A549 (cell line): ENCODE data around the gene TRIM47. TPM values are rescaled to one million over a fixed set of nuclear protein-coding genes. Genes with fewer than 3 reads are reported as not detected.

ENCODE experiments used
- ATAC-seq, 2 experiments: fragments of 200-7000 bp in 1 of 2; fragments of >200 bp in 1 of 2; cut with Nextera tagmentation in 1 of 2; cut with Tn5 transposase in 1 of 2; 3 replicates each; pipeline versions ENCODE4 v1.8.0 to v1.9.1; 2018 to 2020; ENCODE audit warnings: mild to moderate bottlenecking in 1 of 2, moderate library complexity in 1 of 2
- CTCF ChIA-PET: fragments of 300-600 bp; sonication (Branson Sonifier 250); formaldehyde crosslinking; extraction: SDS; loops from one replicate; lab custom pipeline; 2021; ENCODE audit warnings: antibody characterized with exemption, inconsistent platforms; lab: Yijun Ruan, JAX
- POLR2A ChIA-PET: fragments of 350-600 bp; formaldehyde crosslinking; extraction: SDS; loops from one replicate; lab custom pipeline; 2021; ENCODE audit warnings: antibody characterized with exemption, inconsistent platforms; lab: Yijun Ruan, JAX
- DNase-seq, 2 experiments: peaks; one replicate each; pipeline versions ENCODE4 v3.0.0 to v3.0.0-alpha.2; 2011 to 2016; ENCODE audit warnings: low read depth in 1 of 2, low spot score in 1 of 2
- FAIRE-seq: peaks from 2 replicates; lab custom pipeline; 2011; peaks lifted over from hg19 to GRCh38; lab: Jason Lieb, UNC
- H3K27ac ChIP-seq, 2 experiments: fragments of >200 bp; sonication (Bioruptor Twin); formaldehyde crosslinking; 3 replicates each; pipeline ENCODE4 v1.5.1; 2016 to 2017
- H3K4me1 ChIP-seq: fragments of >200 bp; sonication (Bioruptor Twin); formaldehyde crosslinking; 3 replicates; pipeline ENCODE4 v1.6.1; 2016
- H3K4me2 ChIP-seq: fragments of >200 bp; sonication (Bioruptor Twin); formaldehyde crosslinking; 3 replicates; pipeline ENCODE4 v1.6.1; 2016
- H3K4me3 ChIP-seq: fragments of >200 bp; sonication (Bioruptor Twin); formaldehyde crosslinking; 3 replicates; pipeline ENCODE4 v1.5.1; 2016
- H3K9me3 ChIP-seq: fragments of >200 bp; sonication (Bioruptor Twin); formaldehyde crosslinking; 3 replicates; pipeline ENCODE4 v1.6.1; 2016
- CBX8 ChIP-seq: fragments of 200-600 bp; sonication (generic); IDR thresholded peaks from 2 replicates; pipeline ENCODE4 v1.6.1; 2016
- FOSL2 ChIP-seq, 2 experiments: fragments of 450-650 bp in 1 of 2; fragments of >200 bp in 1 of 2; sonication (Bioruptor Twin) in 1 of 2; formaldehyde crosslinking; IDR thresholded peaks; 2 replicates each; pipeline versions ENCODE4 v1.5.0 to v1.6.1; 2016 to 2020; ENCODE audit warnings: mild to moderate bottlenecking in 1 of 2, moderate library complexity in 1 of 2
- FOXS1 ChIP-seq: fragments of 250-450 bp; sonication (Bioruptor Pico); IDR thresholded peaks from 2 replicates; pipeline ENCODE4 v1.5.0; 2020; ENCODE audit warnings: mild to moderate bottlenecking, moderate library complexity
- HOXB13 ChIP-seq: fragments of 250-450 bp; sonication (Bioruptor Pico); IDR thresholded peaks from 2 replicates; pipeline ENCODE4 v1.5.0; 2020; ENCODE audit warnings: low read depth, mild to moderate bottlenecking, moderate library complexity
- JUNB ChIP-seq: fragments of >200 bp; sonication (Bioruptor Twin); formaldehyde crosslinking; IDR thresholded peaks from 2 replicates; pipeline ENCODE4 v1.6.1; 2016
- MAZ ChIP-seq: fragments of 150-350 bp; IDR thresholded peaks from 2 replicates; pipeline ENCODE4 v1.6.1; 2014; ENCODE audit warnings: antibody characterized with exemption, low read depth, low read length, borderline replicate concordance
- NFE2L2 ChIP-seq: fragments of 150-350 bp; conservative IDR thresholded peaks from 2 replicates; pipeline ENCODE4 v1.6.1; 2014; ENCODE audit warnings: low read length
- RAD21 ChIP-seq, 2 experiments: fragments of >200 bp in 1 of 2; sonication (Bioruptor Twin) in 1 of 2; formaldehyde crosslinking in 1 of 2; IDR thresholded peaks in 1 of 2; conservative IDR thresholded peaks in 1 of 2; 2 replicates in 1 of 2; 3 replicates in 1 of 2; pipeline ENCODE4 v1.6.1; 2012 to 2018; ENCODE audit warnings: inconsistent platforms in 1 of 2
- RNF2 ChIP-seq: fragments of 200-600 bp; sonication (generic); IDR thresholded peaks from 2 replicates; pipeline ENCODE4 v1.6.1; 2016; ENCODE audit warnings: low read depth, mild to moderate bottlenecking, antibody characterized with exemption, moderate library complexity, borderline replicate concordance
- SREBF2 ChIP-seq: fragments of 450-650 bp; IDR thresholded peaks from 2 replicates; pipeline ENCODE4 v1.6.1; 2014; ENCODE audit warnings: mild to moderate bottlenecking, moderate library complexity
- TP53 ChIP-seq: fragments of 250-450 bp; sonication (Bioruptor Pico); IDR thresholded peaks from 2 replicates; pipeline ENCODE4 v1.5.0; 2021; ENCODE audit warnings: mild to moderate bottlenecking, moderate library complexity
- ZFP36 ChIP-seq: fragments of 450-650 bp; IDR thresholded peaks from 2 replicates; pipeline ENCODE4 v1.6.1; 2014; ENCODE audit warnings: borderline replicate concordance; ENCODE audit not compliant: partially characterized antibody
- WGBS: methylation state at CpG from one replicate; pipeline ENCODE4 v1.1.6; 2017; ENCODE audit errors: missing lambda C conversion rate; 5-methylcytosine and 5-hydroxymethylcytosine counted together
- polyA plus RNA-seq, 4 experiments: library from polyadenylated mRNA; depleted of rRNA in 3 of 4; stranded (reverse); fragments of >200 nt; fragmentation: RNase III in 1 of 4; extraction: RNeasy Plus Mini Kit Qiagen cat#74134 plus additional on column Dnase treatment in 1 of 4; gene quantifications; 2 replicates in 3 of 4; 3 replicates in 1 of 4; pipeline ENCODE4 v1.2.3, GENCODE V29; 2011 to 2017
- TF ChIP-seq, protein P1 (sequence below): fragments of 150-350 bp; IDR thresholded peaks from 2 replicates; pipeline ENCODE4 v1.6.1; 2014; ENCODE audit warnings: low read depth, mild to moderate bottlenecking, low read length
- TF ChIP-seq, protein P2 (sequence below): fragments of >200 bp; sonication (Bioruptor Twin); formaldehyde crosslinking; IDR thresholded peaks from 3 replicates; pipeline ENCODE4 v1.6.1; 2016
- TF ChIP-seq, protein P3 (sequence below): fragments of 450-650 bp; IDR thresholded peaks from 2 replicates; pipeline ENCODE4 v1.6.1; 2014; ENCODE audit warnings: antibody characterized with exemption
- TF ChIP-seq, protein P4 (sequence below): fragments of 200-600 bp; sonication (generic); IDR thresholded peaks from 2 replicates; pipeline ENCODE4 v1.6.1; 2016; ENCODE audit warnings: antibody characterized with exemption, mild to moderate bottlenecking, moderate library complexity

Gene TRIM47
- polyA plus RNA-seq, 2 of the 4 experiments (the other 2 are of a cell fraction): 19.6 to 46.6 TPM

DNA sequence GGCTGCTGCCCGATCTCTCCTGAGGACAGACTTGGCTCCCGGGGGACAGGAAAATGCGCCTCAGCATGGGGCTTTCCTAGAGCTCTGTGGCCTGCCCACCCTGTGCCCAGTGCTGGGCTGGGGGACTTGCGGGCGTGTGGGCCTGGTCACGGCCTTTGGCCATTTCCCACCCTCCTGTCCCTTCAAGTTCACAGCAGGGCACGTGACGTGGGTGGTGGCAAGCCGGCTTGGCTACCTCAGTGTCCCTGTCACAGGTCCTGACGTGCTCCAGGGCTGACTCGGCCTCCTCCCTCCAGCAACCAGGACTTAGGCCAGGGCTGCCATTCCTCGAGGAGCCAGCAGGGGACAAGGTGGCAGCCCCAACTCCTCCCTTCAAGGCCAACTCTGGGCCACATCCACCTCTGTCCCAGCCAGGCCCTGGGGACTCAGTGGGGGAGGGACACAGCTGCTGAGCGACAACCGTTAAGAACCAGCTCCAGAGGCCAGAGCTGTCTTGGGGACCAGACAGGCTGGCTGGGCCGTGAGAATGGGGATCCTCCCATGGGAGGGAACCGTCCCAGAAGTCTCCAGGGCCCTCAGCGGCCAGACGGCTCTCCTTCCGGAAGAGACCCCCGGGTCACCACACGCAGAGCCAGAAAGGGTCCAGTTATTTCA is 33.2 kb downstream of the TRIM47 start (continued):
- TF ChIP-seq FOXS1 (CRISPR knock-in tag) (no peak), MAZ (no peak), TP53 (CRISPR knock-in tag) (0 out of 2 replicates have a peak, but pooled peaks have one; percentile 38), FOSL2 (IDR thresholded peaks at IDR 0.05) (no peak), FOSL2 (CRISPR knock-in tag; IDR thresholded peaks at IDR 0.05) (no peak), RAD21 (conservative IDR thresholded peaks at IDR 0.05 in 1 of 2, IDR thresholded peaks at IDR 0.05 in 1 of 2) (peak in 1 of 2 experiments; percentile 23; a peak in 1 of 5 replicates), CBX8 (no peak), NFE2L2 (no peak), JUNB (no peak), HOXB13 (CRISPR knock-in tag) (0 out of 2 replicates have a peak, but pooled peaks have one; percentile 40), RNF2 (no peak), ZFP36 (no peak)
- TF ChIP-seq, protein P1, sequence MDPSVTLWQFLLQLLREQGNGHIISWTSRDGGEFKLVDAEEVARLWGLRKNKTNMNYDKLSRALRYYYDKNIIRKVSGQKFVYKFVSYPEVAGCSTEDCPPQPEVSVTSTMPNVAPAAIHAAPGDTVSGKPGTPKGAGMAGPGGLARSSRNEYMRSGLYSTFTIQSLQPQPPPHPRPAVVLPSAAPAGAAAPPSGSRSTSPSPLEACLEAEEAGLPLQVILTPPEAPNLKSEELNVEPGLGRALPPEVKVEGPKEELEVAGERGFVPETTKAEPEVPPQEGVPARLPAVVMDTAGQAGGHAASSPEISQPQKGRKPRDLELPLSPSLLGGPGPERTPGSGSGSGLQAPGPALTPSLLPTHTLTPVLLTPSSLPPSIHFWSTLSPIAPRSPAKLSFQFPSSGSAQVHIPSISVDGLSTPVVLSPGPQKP: no peak
- TF ChIP-seq, protein P2, sequence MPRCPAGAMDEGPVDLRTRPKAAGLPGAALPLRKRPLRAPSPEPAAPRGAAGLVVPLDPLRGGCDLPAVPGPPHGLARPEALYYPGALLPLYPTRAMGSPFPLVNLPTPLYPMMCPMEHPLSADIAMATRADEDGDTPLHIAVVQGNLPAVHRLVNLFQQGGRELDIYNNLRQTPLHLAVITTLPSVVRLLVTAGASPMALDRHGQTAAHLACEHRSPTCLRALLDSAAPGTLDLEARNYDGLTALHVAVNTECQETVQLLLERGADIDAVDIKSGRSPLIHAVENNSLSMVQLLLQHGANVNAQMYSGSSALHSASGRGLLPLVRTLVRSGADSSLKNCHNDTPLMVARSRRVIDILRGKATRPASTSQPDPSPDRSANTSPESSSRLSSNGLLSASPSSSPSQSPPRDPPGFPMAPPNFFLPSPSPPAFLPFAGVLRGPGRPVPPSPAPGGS: no peak
- TF ChIP-seq, protein P3, sequence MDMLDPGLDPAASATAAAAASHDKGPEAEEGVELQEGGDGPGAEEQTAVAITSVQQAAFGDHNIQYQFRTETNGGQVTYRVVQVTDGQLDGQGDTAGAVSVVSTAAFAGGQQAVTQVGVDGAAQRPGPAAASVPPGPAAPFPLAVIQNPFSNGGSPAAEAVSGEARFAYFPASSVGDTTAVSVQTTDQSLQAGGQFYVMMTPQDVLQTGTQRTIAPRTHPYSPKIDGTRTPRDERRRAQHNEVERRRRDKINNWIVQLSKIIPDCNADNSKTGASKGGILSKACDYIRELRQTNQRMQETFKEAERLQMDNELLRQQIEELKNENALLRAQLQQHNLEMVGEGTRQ: peak; percentile 65
- TF ChIP-seq, protein P4, sequence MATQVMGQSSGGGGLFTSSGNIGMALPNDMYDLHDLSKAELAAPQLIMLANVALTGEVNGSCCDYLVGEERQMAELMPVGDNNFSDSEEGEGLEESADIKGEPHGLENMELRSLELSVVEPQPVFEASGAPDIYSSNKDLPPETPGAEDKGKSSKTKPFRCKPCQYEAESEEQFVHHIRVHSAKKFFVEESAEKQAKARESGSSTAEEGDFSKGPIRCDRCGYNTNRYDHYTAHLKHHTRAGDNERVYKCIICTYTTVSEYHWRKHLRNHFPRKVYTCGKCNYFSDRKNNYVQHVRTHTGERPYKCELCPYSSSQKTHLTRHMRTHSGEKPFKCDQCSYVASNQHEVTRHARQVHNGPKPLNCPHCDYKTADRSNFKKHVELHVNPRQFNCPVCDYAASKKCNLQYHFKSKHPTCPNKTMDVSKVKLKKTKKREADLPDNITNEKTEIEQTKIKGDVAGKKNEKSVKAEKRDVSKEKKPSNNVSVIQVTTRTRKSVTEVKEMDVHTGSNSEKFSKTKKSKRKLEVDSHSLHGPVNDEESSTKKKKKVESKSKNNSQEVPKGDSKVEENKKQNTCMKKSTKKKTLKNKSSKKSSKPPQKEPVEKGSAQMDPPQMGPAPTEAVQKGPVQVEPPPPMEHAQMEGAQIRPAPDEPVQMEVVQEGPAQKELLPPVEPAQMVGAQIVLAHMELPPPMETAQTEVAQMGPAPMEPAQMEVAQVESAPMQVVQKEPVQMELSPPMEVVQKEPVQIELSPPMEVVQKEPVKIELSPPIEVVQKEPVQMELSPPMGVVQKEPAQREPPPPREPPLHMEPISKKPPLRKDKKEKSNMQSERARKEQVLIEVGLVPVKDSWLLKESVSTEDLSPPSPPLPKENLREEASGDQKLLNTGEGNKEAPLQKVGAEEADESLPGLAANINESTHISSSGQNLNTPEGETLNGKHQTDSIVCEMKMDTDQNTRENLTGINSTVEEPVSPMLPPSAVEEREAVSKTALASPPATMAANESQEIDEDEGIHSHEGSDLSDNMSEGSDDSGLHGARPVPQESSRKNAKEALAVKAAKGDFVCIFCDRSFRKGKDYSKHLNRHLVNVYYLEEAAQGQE: no peak
- TF ChIP-seq, all 56 proteins: peak for 9

DNA sequence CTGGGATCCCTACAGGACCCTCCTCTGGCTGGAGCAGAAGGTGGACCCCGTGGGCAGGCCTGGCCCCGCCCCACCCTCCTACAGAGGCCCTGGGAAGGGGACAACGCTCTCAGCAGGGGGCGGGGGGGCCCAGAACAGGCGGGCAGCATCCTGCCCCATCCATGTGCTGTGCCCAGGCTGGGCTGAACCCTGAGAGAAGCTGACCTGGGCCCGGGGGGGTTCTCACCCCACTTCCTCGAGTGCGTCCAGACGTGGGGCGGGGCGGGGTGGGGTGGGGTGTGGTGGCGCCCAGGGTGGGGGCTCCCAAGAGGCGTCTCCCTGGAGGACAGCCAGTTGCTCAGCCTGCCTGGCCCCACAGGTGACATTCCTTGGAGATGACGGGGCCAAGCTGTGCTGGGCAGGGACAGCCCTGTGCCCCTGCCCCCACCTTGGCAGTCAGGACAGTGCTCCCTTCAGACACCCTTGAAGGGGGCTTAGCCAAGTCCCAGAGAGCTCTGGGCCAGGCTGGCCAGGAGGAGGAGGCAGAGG is 33.8 kb downstream of the TRIM47 start:
- TF ChIP-seq SREBF2: no peak
- no peak for TF ChIP-seq FOSL2 (IDR thresholded peaks at IDR 0.05)
- TF ChIP-seq FOSL2 (CRISPR knock-in tag; IDR thresholded peaks at IDR 0.05): peak; percentile 73
- Histone ChIP-seq H3K4me1 (peaks cover 43% of the 10 kb centered on the region), H3K4me3 (peak overlapping the region; percentile 5; the same call in 1 of the 3 replicates), H3K4me2 (peak overlapping the region; percentile 60), H3K27ac (peak overlapping the region; percentile 79 to 89), H3K9me3 (no peaks in the 10 kb centered on the region)
- no peak for FAIRE-seq
- peak; percentile 25 to 42 for ATAC-seq
- WGBS: 60% methylated on average over 1 of the region's 14 CpGs
- POLR2A ChIA-PET: interaction anchor here (1.0 to 4.4 kb wide), 2 partner anchors 10 to 65 kb away, joined by 8 to 23 read pairs; partner anchors contain the start of gene WBP2
- CTCF ChIA-PET: interaction anchor here (0.7 to 37.0 kb wide), 16 partner anchors 12 to 156 kb away, joined by 3 to 691 read pairs (median 4); partner anchors contain the start of genes CDK3, GALK1, TRIM47 and TRIM65
- DNase-seq: peak; percentile 75 to 76
